GM21737 (cell line): ENCODE data around the gene AUTS2.

Experiments used
- ATAC-seq: cut with Tn5 transposase; IDR thresholded peaks from one replicate; pipeline ENCODE4 v1.9.1; 2021; ENCODE audit warnings: mild to moderate bottlenecking, moderate library complexity; ENCODE audit not compliant: unreplicated experiment

Gene AUTS2

GRCh38 chr7:70389531-70390151 is 791.4 kb downstream of the AUTS2 start:
- ATAC-seq = no peak

- ATAC-seq = no peak
Measured at GRCh38 chr7:70390251-70390650, 792.0 kb downstream of the AUTS2 start.

DNA sequence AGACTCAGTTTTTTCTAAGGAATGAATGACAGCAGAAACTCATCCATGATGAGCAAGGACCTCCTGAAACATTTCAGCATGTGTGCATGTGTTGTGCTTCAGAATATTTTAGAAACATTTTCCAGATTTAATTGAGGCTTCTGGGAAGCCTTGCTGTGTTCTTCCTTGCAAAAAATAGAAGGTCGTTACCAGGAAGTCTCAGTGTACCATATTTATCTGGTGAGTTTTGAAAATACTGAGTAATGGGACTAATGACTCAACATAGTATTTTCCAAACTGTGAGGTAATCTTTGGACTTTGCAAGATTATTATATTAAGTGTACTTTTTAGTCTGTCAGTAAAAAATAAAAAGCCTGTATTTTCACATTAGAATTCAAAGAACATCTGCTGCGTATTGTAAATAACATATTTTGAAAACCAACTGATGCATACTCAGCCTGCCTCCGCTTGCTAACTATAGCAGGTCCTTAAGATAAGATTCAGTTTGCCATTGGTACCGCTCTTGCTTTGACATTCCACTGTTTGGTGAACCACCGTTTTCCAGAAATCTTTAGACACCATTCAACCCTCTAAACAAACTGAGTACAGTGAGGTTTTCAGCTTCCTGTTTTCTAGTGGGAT is 794.1 kb downstream of the AUTS2 start:
- ATAC-seq = no peak

DNA sequence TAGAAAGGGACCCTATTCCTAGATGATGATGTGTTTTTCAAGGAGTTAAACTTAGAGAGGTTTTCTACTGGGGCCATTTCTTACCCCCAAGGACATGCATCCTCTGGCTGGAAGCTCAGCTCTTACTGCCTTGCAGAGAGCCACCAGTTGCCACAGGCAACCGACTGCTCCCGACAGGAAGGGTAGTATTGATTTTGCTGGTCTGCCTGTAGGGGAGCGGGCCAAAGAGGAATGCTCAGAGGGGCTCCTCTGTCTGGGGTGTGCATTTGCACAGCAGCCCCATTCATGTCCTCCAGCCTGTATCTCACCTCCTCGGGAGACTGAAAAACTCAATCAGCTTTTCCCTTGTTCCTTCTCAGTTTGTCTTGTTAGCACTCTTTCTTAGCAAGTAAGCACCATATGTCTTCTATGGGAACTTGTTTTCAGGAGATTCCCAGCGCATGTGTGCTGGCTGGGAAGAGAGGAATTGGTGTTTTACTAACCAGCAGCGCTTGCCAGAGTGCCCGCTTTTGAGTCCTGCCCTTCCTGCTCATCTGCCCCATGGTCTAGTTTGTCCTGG is 794.7 kb downstream of the AUTS2 start:
- ATAC-seq = no peak

GRCh38 chr7:70393956-70394355 is 795.7 kb downstream of the AUTS2 start:
- ATAC-seq = no peak

GRCh38 chr7:70400829-70401380 is 802.6 kb downstream of the AUTS2 start:
- no peak for ATAC-seq

- no peak for ATAC-seq
Measured at GRCh38 chr7:70402069-70402468, 803.8 kb downstream of the AUTS2 start.

- no peak for ATAC-seq
Measured at GRCh38 chr7:70405241-70405640, 807.0 kb downstream of the AUTS2 start.

DNA sequence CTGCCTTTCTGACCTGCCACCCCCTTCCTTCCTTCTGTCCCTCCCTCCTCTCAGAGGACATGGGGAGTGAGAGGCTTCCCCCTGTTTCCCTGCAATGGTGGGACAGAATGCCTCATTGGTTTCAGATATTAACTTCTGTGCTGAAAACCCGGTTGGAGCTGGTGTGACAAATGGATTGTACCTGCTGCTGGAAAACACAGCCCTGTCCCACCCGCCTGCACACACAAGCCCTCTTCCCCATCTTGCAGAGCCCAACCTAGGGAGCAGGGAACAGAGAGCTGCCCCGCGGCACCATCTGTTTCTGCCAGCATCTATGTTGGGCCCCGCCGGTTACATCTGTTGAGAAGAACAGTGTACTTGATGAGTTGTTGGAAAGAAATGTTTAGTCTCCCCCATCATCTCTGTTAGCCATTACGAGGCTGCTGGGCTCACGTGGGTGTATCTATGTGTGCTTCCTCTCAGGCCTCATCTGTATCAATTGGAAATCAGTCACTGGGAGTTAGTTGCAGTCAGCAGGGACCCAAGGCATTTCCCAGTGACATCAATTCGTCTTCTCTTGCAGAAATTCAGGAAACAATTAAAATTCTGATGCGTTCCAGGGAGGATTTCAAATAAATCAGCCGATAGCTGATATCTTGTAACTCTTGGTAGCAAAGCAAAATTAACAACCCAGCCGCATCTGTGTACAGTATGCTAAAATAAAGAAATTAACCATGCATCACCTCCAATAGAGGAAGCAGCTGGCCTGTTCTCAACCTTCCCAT is 808.1 kb downstream of the AUTS2 start:
- ATAC-seq = no peak

DNA sequence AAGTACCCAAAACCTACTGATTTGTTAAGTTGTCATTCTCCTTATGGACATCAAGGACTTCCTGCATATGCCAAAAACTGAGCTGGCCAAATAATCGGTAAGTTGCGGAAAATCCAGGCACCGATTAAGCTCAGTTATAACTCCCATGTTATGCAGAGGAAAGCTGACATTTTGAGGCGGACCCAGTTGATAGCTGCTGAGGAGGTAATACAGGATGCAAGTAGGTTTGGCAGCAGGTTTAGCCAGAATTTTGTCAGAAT is 808.6 kb downstream of the AUTS2 start:
- no peak for ATAC-seq

DNA sequence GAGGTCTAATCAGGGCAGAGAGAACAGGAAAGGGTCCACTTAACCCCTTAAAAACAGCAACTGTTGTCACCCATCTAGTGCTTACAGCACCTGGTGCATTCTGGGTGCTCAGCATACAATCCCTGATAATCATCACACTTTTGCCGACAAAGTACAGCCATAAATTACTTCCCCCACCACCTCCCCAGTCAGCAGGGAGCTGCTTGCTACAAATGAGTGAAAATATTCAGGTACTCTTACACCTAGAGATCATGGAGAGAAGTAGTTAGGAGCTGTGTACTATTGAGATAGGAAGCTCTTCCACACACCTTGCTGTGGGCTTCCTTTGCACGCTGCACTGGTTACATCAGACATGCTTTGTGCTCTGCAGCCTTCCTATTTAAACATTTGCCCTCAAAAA is 810.2 kb downstream of the AUTS2 start:
- ATAC-seq = no peak

DNA sequence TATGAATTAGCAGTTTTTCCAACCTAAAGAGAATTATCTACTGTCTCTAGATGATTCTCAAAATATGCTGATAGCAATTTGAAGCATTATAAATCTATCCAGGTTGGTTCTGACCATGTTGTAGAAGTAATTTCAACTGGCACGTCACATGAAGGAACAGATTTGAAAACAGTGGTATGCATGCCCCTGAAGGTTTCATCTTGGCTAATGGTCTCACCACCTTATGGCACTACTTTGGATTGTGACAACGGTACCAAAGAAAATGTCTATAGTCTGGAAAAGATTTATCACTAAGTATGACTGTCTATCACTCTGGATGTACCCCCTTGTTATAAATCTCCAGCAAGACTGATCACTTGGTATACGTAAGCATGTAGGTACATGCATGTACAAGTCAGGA is 810.6 kb downstream of the AUTS2 start:
- ATAC-seq = no peak

DNA sequence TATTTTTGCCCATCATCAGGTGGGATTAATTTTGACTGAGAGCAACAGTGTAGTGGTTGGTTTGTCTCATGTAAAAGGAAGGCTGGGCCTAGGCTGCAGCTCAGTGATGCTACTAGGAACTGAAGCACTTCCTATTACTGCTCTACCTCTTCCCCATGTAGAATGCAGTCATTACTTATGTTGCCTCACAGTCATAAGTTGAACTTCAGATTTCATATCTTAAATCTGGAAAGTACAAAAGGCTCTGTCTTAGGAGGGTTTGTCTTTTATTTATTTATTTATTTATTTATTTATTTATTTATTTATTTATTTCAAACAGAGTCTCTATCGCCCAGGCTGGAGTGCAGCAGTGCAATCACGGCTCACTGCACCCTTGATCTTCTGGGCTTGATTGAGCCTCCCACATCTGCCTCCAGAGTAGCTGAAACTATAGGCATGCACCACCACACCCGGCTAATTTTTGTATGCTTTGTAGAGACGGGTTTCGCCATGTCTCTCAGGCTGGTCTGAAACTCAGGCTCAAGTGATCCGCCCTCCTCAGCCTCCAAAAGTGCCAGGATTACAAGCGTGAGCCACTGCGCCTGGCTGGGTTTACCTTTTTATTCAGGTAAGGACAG is 812.0 kb downstream of the AUTS2 start:
- ATAC-seq = no peak

DNA sequence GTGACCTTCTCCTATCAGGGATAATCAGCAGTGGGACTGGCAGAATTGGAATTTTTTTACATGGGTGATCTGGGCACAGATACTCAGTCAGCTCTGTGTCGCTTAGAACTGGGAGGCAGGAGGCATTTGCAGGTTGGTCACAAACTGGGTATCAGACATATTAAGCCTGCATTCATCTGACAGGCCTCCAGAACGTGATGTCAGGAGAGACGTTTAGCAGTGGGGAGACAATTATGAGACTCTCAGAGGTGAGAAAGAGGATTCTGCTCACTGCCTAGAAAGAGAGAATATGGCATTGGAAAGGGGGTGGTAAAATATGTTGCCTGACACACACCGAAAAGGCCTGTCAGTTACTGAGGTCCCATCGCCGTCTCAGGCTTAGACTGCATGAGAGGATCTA is 816.1 kb downstream of the AUTS2 start:
- no peak for ATAC-seq

DNA sequence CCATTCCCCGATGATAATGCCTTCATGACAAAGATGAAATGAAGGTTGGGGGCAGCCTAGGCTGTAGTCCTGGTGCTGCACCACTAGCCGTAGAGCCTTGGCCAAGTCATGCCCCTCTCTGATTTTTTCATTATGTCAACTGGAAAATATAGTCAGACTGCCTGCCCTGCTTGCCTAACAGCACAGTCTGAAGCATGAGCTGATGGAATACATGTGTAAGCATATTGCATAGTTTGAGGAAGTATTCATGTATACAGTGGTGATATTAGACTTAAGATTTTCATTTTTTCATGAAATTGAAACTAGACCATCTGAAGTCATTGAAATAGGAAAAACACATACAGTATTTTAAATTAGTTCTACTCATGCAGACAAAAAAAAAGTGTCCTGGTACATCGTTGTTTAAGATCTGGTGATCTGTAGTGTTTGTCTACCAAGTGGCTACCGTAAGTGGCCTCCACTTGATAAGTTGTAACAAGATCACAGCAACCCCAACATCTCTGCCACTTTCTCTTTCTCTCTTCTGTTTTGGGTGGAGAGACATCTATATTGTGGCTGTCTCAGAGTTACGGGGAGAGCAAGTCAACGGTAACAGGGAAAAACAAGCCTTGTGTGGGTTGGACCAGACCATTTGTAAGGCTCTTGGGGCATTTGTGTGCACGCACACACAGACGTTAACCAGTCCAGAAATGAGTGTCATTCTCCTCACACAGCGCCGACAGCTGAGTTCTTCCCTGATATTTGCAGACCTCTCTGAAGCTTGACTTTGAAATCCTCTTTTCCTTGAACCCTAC is 817.1 kb downstream of the AUTS2 start:
- peak; percentile 67 for ATAC-seq

DNA sequence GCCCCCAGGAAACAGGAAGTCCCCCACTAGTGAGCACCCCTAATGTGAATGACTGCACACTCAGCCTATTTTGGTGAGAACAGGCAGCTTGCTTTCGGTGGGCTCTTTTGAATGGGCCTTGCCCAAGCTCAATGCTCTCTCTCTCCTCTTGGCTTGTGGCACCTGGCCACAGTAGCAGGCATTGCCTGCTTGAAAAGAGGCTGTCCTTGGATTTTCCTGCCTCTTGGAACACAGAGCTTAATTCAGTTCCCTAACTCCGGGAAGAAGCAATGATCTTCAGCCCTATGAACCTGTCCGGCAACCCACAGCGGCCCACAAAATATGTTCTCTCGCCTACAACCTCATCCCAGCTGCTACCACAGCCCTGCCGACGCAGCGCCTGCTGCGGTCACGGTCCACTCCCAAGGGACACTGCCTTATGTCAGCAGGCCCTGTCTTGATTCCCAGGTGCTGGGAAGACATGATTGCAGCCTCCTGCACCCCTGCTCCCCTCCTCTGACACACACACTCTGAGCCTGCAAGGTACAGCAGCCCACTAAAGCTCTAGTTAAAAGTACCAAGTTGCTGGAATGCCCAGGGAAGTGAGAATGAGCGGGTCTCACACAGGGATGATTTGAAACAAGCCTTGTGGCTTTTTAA is 818.2 kb downstream of the AUTS2 start:
- peak; percentile 40 for ATAC-seq

GRCh38 chr7:70416986-70417655 is 818.8 kb downstream of the AUTS2 start:
- no peak for ATAC-seq

DNA sequence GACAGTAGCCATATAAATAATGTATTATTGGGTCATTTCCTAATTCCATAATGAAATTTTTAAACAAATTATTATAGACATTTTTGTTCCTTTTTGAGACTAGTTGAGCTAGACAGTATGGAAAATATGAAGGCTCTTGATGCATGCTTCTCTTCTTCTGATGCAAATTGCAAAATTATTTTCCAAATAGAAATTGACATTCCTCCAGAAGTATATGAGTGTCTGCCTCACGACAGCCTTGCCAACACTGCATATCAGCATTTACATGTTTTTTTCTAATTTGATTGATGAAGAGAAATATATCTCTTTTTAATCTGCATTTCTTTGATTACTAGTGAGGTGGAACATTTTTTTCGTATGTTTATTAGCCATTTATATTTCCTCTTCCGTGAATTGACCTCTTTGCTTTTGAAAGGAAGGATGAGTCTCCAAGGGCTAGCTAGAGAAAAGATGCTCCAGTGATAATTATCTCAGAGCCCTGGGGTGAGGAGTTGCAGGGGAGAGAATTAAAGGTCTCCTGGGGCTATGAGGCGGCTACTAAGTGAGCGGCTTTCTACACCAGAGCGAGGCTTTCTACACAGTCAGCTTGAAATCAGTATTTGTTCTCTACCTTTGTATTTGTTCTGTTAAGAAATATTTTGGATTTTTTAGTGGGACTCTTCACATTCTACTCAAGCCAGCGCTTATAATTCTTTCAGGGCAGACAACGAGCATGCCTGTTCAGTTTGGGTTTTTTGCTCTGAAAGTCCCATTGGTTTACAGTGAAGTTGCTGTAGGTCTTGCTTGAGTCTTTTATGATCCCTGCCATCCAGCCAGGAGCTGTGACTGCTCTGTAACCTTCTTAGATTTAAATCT is 821.5 kb downstream of the AUTS2 start:
- ATAC-seq = no peak

DNA sequence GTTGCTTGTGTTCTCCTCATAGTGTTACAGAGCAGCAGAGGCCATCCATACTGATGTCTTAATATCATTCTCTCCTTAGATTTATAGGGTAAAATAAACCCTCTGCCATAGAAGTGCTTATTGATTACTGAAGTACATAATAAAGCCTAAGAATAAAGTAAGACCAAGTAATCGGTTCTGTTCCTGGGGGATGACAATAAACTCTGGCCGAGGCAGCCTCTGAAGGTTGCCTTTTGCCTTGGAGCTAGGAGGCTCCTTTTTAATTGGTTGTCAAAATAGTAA is 822.0 kb downstream of the AUTS2 start:
- ATAC-seq = no peak
